ENCODE results near the gene AQP6.

The AQP6 gene

DNA sequence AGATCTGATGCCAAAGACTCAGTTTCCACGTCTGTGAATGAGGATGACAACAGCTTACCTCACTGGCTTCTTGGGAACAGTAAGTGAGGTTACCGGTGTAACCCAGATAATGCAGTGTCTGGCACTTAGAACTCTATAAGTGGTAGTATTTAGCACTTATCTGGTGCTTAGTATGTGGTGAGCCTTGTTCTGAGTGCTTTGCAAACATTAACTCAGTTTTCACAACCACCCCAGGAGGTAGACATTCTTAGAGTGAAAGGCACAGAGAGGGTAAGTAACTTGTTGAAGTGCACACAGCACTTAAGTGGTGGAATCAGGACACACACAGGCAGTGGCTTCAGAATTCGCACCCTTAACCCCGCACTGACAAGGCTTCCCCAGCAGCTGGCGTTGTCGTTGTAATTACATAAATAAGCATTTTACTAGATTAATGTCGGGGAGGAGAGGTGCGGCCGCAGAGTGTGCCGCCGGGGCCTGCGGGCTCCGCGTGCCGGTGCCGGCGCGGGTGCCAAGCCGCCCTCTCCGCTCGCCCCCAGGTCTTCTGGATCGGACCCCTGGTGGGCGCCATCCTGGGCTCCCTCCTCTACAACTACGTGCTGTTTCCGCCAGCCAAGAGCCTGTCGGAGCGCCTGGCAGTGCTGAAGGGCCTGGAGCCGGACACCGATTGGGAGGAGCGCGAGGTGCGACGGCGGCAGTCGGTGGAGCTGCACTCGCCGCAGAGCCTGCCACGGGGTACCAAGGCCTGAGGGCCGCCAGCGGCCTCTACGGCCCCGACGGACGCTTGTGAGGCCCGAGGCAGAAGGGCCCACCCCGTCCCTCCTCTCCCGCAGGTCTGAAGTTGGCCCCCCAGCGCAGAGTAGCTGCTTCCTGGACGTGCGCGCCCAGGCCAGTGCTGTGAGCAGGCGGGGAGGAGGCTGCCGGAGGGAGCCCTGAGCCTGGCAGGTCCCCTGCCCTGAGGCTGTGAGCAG lies 17.6 kb upstream of the AQP6 start:
- TF ChIP-seq FOXM1 (IDR thresholded peaks at IDR 0.05; ENCODE audit: borderline replicate concordance, low read depth) (no peak), EGR1 (IDR thresholded peaks at IDR 0.05) (no peak), ZBTB7A (IDR thresholded peaks at IDR 0.05; ENCODE audit: low read depth) (no peak), TCF12 (IDR thresholded peaks at IDR 0.05; ENCODE audit: low read depth) (no peak), RAD21 (IDR thresholded peaks at IDR 0.05; ENCODE audit: low read depth) (no peak), CREB1 (IDR thresholded peaks at IDR 0.05; ENCODE audit: low read depth) (no peak), NFIC (IDR thresholded peaks at IDR 0.05) (no peak), REST (IDR thresholded peaks at IDR 0.05; ENCODE audit: low read depth) (no peak), TEAD4 (IDR thresholded peaks at IDR 0.05) (no peak), YY1 (IDR thresholded peaks at IDR 0.05; ENCODE audit: low read depth) (no peak), CEBPB (IDR thresholded peaks at IDR 0.05) (no peak), TAF1 (IDR thresholded peaks at IDR 0.05; ENCODE audit: low read depth) (no peak), EP300 (IDR thresholded peaks at IDR 0.05; ENCODE audit: borderline replicate concordance) (no peak), USF1 (IDR thresholded peaks at IDR 0.05) (no peak)
- TF ChIP-seq, protein P1, sequence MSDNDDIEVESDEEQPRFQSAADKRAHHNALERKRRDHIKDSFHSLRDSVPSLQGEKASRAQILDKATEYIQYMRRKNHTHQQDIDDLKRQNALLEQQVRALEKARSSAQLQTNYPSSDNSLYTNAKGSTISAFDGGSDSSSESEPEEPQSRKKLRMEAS (IDR thresholded peaks at IDR 0.05): no peak

DNA sequence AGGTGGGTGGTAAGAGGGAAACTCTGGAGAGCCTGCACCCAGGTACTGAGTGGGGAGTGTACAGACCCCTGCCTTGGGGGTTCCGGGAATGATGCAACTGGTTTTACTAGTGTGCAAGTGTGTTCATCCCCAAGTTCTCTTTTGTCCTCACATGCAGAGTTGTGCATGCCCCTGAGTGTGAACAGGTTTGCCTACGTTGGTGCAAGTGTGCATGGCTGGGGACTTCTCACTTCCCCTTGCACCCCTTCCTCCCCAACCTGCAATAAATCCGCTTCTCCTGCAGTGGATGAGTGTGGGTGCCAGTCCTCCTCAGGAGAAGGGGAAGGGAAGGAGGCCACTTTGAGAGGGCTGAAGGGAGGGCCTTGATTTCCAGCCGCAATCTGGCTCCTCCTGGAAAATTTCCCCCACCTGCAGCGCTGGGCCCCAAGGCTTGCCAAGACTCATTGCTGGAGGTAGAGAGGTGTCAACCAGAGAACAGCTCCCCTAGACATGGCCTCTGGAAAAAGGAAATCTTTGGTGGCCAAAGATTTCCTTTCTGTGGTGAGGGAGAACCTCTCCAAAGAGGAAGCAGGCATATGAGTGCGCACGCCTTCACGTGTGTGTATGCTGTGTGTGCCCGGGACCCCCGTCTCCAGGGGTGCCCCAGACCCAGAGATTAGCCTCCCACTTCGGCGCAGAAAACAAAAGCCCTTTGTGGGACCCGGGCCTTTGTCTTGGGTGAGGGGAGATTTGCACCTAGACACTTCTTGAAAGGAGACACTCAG lies 16.7 kb upstream of the AQP6 start:
- TF ChIP-seq YY1 (IDR thresholded peaks at IDR 0.05; ENCODE audit: low read depth) (no peak), CREB1 (IDR thresholded peaks at IDR 0.05; ENCODE audit: low read depth) (no peak), TAF1 (IDR thresholded peaks at IDR 0.05; ENCODE audit: low read depth) (no peak), FOXM1 (IDR thresholded peaks at IDR 0.05; ENCODE audit: borderline replicate concordance, low read depth) (no peak), REST (IDR thresholded peaks at IDR 0.05; ENCODE audit: low read depth) (no peak), TEAD4 (IDR thresholded peaks at IDR 0.05) (no peak), EGR1 (IDR thresholded peaks at IDR 0.05) (no peak), TCF12 (IDR thresholded peaks at IDR 0.05; ENCODE audit: low read depth) (no peak), USF1 (IDR thresholded peaks at IDR 0.05) (no peak), EP300 (IDR thresholded peaks at IDR 0.05; ENCODE audit: borderline replicate concordance) (no peak), RAD21 (IDR thresholded peaks at IDR 0.05; ENCODE audit: low read depth) (no peak; the same call in 1 of the 2 replicates), NFIC (IDR thresholded peaks at IDR 0.05) (no peak; the same call in 1 of the 2 replicates), CEBPB (IDR thresholded peaks at IDR 0.05) (no peak), ZBTB7A (IDR thresholded peaks at IDR 0.05; ENCODE audit: low read depth) (no peak)
- TF ChIP-seq, protein P1 (IDR thresholded peaks at IDR 0.05): no peak

- TF ChIP-seq REST (IDR thresholded peaks at IDR 0.05; ENCODE audit: low read depth): no peak
- no peak for TF ChIP-seq EP300 (IDR thresholded peaks at IDR 0.05; ENCODE audit: borderline replicate concordance)
- TF ChIP-seq USF1 (IDR thresholded peaks at IDR 0.05): no peak
- TF ChIP-seq TCF12 (IDR thresholded peaks at IDR 0.05; ENCODE audit: low read depth): no peak
These were observed 15.8 kb upstream of the AQP6 start for GRCh38 chr12:49956663-49957569.
